ENCODE results near the gene SMIM32.

The SMIM32 gene

DNA sequence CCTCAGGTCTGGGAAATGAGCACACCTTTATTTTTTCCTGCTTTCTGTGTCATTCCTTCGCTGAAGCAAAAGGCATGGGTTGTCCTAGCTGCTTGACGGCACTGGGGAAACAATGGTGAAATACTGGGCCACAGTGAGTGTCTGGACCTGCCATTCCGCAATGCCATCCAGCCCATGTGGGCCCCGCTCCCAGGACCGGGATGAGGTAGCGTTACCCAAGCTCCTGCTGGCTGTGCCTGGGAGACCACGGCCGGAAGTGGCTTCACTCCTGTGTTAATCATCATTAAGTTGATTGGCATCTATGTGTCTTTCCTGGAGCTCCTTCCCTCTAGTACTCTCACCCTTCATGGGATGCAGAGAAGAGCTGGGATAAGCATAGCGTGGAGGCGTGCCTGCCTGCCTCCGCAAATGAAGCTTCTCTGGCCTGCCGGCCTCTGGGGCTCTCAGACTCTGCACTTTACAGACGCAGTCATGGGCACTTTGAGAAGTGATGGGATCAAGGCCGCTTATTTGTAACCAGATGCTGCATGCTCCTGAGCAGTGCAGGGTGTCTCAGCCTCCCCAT, 16.5 kb upstream of the SMIM32 start:
- TF ChIP-seq, protein P1, sequence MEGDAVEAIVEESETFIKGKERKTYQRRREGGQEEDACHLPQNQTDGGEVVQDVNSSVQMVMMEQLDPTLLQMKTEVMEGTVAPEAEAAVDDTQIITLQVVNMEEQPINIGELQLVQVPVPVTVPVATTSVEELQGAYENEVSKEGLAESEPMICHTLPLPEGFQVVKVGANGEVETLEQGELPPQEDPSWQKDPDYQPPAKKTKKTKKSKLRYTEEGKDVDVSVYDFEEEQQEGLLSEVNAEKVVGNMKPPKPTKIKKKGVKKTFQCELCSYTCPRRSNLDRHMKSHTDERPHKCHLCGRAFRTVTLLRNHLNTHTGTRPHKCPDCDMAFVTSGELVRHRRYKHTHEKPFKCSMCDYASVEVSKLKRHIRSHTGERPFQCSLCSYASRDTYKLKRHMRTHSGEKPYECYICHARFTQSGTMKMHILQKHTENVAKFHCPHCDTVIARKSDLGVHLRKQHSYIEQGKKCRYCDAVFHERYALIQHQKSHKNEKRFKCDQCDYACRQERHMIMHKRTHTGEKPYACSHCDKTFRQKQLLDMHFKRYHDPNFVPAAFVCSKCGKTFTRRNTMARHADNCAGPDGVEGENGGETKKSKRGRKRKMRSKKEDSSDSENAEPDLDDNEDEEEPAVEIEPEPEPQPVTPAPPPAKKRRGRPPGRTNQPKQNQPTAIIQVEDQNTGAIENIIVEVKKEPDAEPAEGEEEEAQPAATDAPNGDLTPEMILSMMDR (IDR thresholded peaks at IDR 0.05; ENCODE audit: poor library complexity, severe bottlenecking), result no peak
- H3K9me3 ChIP-seq (ENCODE audit: severe bottlenecking), result no peaks in the 10 kb centered on the region
- H3K4me3 ChIP-seq (ENCODE audit: severe bottlenecking), result no peak overlapping the region
- DNase-seq (ENCODE audit: low spot score) (no peak), ATAC-seq (ENCODE audit: low read depth) (no peak)
- H3K4me1 ChIP-seq (ENCODE audit: insufficient read depth, poor library complexity, severe bottlenecking), result no peaks in the 10 kb centered on the region
- no peak overlapping the region for H3K27ac ChIP-seq (ENCODE audit: poor library complexity, severe bottlenecking)
- peaks cover 13% of the 10 kb centered on the region for H3K27me3 ChIP-seq (ENCODE audit: insufficient read depth, poor library complexity, severe bottlenecking)
- no peaks in the 10 kb centered on the region for H3K36me3 ChIP-seq (ENCODE audit: low read depth)

DNA sequence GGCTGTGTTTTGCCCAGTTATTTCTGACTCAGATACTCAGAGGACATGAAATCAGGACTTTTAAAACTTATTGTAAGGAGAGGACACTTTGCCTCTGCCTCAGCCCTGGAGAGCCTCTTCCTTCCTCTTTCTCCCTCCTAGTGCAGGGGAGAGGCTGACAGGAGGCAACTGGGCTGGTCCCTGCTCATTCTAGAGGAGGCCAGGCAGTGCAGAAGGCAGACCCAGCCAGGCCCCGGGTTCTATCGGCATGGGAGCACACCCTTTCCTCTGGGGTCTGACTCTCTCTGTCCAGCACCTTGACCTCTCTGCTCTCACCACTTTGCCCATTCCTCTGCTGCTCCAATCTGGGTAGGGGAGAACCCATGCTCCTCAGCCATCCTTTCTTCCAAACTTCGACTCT, 16.0 kb upstream of the SMIM32 start:
- H3K9me3 ChIP-seq (ENCODE audit: severe bottlenecking), result no peaks in the 10 kb centered on the region
- ATAC-seq (ENCODE audit: low read depth), result no peak
- peaks cover 13% of the 10 kb centered on the region for H3K27me3 ChIP-seq (ENCODE audit: insufficient read depth, poor library complexity, severe bottlenecking)
- H3K36me3 ChIP-seq (ENCODE audit: low read depth), result no peaks in the 10 kb centered on the region
- TF ChIP-seq, protein P1 (IDR thresholded peaks at IDR 0.05; ENCODE audit: poor library complexity, severe bottlenecking), result no peak
- no peak overlapping the region for H3K4me3 ChIP-seq (ENCODE audit: severe bottlenecking)
- no peak for DNase-seq (ENCODE audit: low spot score)
- no peak overlapping the region for H3K27ac ChIP-seq (ENCODE audit: poor library complexity, severe bottlenecking)
- no peaks in the 10 kb centered on the region for H3K4me1 ChIP-seq (ENCODE audit: insufficient read depth, poor library complexity, severe bottlenecking)

DNA sequence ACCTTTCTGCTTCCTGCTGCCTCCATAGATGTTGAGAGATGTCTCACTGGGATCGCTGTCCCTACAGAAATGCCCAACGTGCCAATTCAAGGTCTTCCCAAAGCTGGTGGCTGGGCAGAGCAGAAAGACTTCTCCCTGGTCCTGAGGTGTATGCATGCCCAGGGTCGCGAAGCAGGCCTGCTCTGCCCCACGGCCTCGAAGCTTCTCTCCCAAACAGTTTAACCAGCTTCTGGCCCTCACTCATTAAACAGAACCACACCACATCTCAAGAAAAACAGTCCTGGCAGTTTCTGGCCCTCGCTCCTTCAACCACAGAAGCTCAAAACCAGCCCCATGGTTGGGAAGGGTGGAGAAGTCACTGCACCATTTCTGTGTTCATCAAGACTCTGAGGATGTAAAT, 14.7 kb upstream of the SMIM32 start:
- H3K9me3 ChIP-seq (ENCODE audit: severe bottlenecking), result no peaks in the 10 kb centered on the region
- H3K27me3 ChIP-seq (ENCODE audit: insufficient read depth, poor library complexity, severe bottlenecking), result peaks cover 3% of the 10 kb centered on the region
- ATAC-seq (ENCODE audit: low read depth) (no peak), DNase-seq (ENCODE audit: low spot score) (no peak)
- TF ChIP-seq, protein P1 (IDR thresholded peaks at IDR 0.05; ENCODE audit: poor library complexity, severe bottlenecking), result no peak
- H3K36me3 ChIP-seq (ENCODE audit: low read depth), result no peaks in the 10 kb centered on the region
- H3K27ac ChIP-seq (ENCODE audit: poor library complexity, severe bottlenecking), result no peak overlapping the region
- no peak overlapping the region for H3K4me3 ChIP-seq (ENCODE audit: severe bottlenecking)
- no peaks in the 10 kb centered on the region for H3K4me1 ChIP-seq (ENCODE audit: insufficient read depth, poor library complexity, severe bottlenecking)

DNA sequence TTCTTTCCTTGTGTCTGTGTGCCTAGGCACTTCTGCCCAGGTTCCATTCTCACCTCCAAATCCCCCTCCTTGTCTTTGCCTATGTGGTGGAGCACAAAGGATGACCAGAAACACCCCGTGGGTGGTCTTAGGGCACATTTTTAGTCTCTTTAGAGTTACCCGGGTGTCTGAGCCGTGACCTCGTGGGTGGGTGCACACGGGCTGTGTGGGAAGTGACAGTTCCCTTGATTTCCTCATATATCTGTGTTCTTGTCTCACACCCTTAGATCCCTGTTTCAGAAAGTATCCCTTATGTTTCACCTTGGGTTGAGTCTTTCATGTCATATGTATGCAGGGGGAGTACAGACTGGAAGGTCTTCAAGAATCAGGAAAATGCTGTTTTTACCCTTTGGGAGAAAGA, 13.4 kb upstream of the SMIM32 start:
- no peaks in the 10 kb centered on the region for H3K4me1 ChIP-seq (ENCODE audit: insufficient read depth, poor library complexity, severe bottlenecking)
- no peaks in the 10 kb centered on the region for H3K9me3 ChIP-seq (ENCODE audit: severe bottlenecking)
- H3K36me3 ChIP-seq (ENCODE audit: low read depth), result no peaks in the 10 kb centered on the region
- no peak for DNase-seq (ENCODE audit: low spot score)
- H3K4me3 ChIP-seq (ENCODE audit: severe bottlenecking), result no peak overlapping the region
- no peaks in the 10 kb centered on the region for H3K27me3 ChIP-seq (ENCODE audit: insufficient read depth, poor library complexity, severe bottlenecking)
- no peak for ATAC-seq (ENCODE audit: low read depth)
- TF ChIP-seq, protein P1 (IDR thresholded peaks at IDR 0.05; ENCODE audit: poor library complexity, severe bottlenecking), result no peak
- no peak overlapping the region for H3K27ac ChIP-seq (ENCODE audit: poor library complexity, severe bottlenecking)

DNA sequence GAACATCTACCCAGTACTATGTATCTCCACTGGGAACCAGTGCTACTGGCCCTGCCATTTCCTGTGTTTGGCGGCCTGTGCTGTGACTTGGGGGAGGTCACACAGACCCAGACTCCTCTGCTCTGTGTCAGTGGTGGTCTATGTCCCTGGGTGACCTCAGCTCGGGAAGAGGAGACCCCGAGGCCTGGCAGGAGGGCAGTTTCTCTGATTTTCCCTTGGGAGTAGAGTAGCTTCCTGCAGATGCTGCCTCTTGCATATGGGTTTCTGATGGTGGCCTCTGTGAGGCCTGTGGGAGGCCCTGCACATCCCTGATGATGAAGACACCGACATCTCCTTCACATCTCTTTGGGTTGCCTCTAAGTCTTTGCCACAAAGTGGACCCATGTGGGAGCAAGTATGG, 13.0 kb upstream of the SMIM32 start:
- ATAC-seq (ENCODE audit: low read depth) (no peak), DNase-seq (ENCODE audit: low spot score) (no peak)
- Histone ChIP-seq H3K27ac (ENCODE audit: poor library complexity, severe bottlenecking) (no peak overlapping the region), H3K36me3 (ENCODE audit: low read depth) (no peaks in the 10 kb centered on the region), H3K4me3 (ENCODE audit: severe bottlenecking) (no peak overlapping the region), H3K9me3 (ENCODE audit: severe bottlenecking) (no peaks in the 10 kb centered on the region), H3K27me3 (ENCODE audit: insufficient read depth, poor library complexity, severe bottlenecking) (no peaks in the 10 kb centered on the region), H3K4me1 (ENCODE audit: insufficient read depth, poor library complexity, severe bottlenecking) (no peaks in the 10 kb centered on the region)
- TF ChIP-seq, protein P1 (IDR thresholded peaks at IDR 0.05; ENCODE audit: poor library complexity, severe bottlenecking), result no peak
